B cell (primary cell): ENCODE data around the gene UGT1A6.

Experiments used
- EZH2 ChIP-seq: IDR thresholded peaks from 2 replicates; pipeline ENCODE4 v1.6.1; 2012; ENCODE audit warnings: borderline replicate concordance, low read depth, mild to moderate bottlenecking, moderate library complexity, low read length; ENCODE audit not compliant: insufficient read depth, poor library complexity, severe bottlenecking
- TF ChIP-seq, protein P1 (sequence below): fragments of 200-600 bp; IDR thresholded peaks from one replicate; pipeline ENCODE4 v1.8.0; 2022; ENCODE audit warnings: antibody characterized with exemption, mild to moderate bottlenecking

DNA sequence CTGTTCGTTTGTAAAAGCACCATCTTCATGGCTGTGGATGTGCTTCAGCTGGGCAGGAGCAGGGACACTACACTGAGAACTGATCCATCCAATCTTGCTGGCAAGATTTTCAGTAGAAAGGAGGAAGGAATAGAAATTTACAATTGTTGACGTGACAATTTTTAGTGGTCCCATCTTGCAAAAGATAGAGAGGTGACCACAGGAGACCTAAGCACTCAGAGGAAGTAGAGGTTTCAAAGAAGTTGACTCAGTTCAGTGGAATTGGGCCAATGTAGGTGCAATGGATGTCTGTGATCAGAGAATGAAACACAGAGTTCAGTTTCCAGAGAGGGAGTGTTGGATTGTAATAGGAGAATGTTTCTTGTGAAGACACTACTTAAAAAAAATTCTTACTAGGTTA lies 21.4 kb downstream of the UGT1A6 start:
- TF ChIP-seq, protein P1, sequence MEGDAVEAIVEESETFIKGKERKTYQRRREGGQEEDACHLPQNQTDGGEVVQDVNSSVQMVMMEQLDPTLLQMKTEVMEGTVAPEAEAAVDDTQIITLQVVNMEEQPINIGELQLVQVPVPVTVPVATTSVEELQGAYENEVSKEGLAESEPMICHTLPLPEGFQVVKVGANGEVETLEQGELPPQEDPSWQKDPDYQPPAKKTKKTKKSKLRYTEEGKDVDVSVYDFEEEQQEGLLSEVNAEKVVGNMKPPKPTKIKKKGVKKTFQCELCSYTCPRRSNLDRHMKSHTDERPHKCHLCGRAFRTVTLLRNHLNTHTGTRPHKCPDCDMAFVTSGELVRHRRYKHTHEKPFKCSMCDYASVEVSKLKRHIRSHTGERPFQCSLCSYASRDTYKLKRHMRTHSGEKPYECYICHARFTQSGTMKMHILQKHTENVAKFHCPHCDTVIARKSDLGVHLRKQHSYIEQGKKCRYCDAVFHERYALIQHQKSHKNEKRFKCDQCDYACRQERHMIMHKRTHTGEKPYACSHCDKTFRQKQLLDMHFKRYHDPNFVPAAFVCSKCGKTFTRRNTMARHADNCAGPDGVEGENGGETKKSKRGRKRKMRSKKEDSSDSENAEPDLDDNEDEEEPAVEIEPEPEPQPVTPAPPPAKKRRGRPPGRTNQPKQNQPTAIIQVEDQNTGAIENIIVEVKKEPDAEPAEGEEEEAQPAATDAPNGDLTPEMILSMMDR, result no peak
- no peak for TF ChIP-seq EZH2
